ENCODE results near the gene TBC1D7. TPM values are rescaled to one million over a fixed set of nuclear protein-coding genes. Genes with fewer than 3 reads are reported as not detected.

Gene TBC1D7
- total RNA-seq, 2 donors from 2014 or later: 37.7 to 59.0 TPM

GRCh38 chr6:13289789-13290318 is 38.5 kb downstream of the TBC1D7 start:
- no peak for TF ChIP-seq CTCF (conservative IDR thresholded peaks at IDR 0.05)
- H3K9ac ChIP-seq (ENCODE audit: extremely low read depth, low read length, poor library complexity, severe bottlenecking): no peak overlapping the region
- H3K27ac Mint-ChIP-seq: no peak overlapping the region
- 89 to 97% methylated on average over 5 to 9 of the region's 9 CpGs for WGBS, 2 experiments (ENCODE audit: insufficient coverage in 1 of 2, insufficient read length in 1 of 2)
- H3K36me3 Mint-ChIP-seq (ENCODE audit: low read depth): peaks cover 84% of the 10 kb centered on the region
- H3K27ac ChIP-seq (ENCODE audit: low read depth, low read length): peak overlapping the region; percentile 47
- H3K27me3 Mint-ChIP-seq (ENCODE audit: insufficient read depth): no peaks in the 10 kb centered on the region
- H3K9me3 Mint-ChIP-seq: peaks cover 25% of the 10 kb centered on the region
- H3K4me3 ChIP-seq (ENCODE audit: low read length): no peak overlapping the region
- no peak overlapping the region for H3K4me3 Mint-ChIP-seq
- H3K4me1 ChIP-seq (ENCODE audit: control insufficient read depth, insufficient read depth, low read length): no peaks in the 10 kb centered on the region
- peaks cover 87% of the 10 kb centered on the region for H3K36me3 ChIP-seq (ENCODE audit: control insufficient read depth, insufficient read depth, low read length)
- H3K27me3 ChIP-seq (ENCODE audit: control insufficient read depth, insufficient read depth, low read length, poor library complexity, severe bottlenecking): no peaks in the 10 kb centered on the region
- peaks cover 27% of the 10 kb centered on the region for H3K9me3 ChIP-seq (ENCODE audit: control insufficient read depth, low read length)
- DNase-seq: peak; percentile 5
- no peaks in the 10 kb centered on the region for H3K4me1 Mint-ChIP-seq

DNA sequence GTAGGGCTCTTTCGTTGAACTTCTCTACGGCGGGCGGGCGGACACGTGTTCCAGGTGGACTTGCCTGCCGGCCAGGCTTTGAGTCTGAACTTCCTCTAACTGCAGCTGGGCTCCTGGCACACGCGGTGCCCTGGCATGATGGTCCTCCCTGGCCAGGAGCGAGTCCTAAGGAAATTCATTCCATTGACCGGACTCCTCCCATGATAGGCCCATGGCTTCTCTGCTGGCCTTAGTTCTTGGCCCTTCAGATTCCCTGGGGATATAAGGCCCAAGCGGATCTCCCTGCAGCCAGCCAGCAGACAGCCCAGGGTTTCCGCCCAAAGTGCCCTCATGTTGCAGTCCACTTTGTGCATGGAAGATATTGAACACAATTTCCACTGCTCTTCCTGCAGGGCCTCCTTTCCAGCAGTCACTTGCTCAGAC is 39.4 kb downstream of the TBC1D7 start:
- Mint-ChIP-seq H3K27me3 (ENCODE audit: insufficient read depth) (no peaks in the 10 kb centered on the region), H3K9me3 (peaks cover 25% of the 10 kb centered on the region), H3K27ac (no peak overlapping the region), H3K36me3 (ENCODE audit: low read depth) (peaks cover 75% of the 10 kb centered on the region), H3K4me1 (no peaks in the 10 kb centered on the region), H3K4me3 (no peak overlapping the region)
- H3K36me3 ChIP-seq (ENCODE audit: control insufficient read depth, insufficient read depth, low read length): peaks cover 85% of the 10 kb centered on the region
- H3K27ac ChIP-seq (ENCODE audit: low read depth, low read length): no peak overlapping the region
- peak; percentile 38 for DNase-seq
- no peaks in the 10 kb centered on the region for H3K4me1 ChIP-seq (ENCODE audit: control insufficient read depth, insufficient read depth, low read length)
- H3K27me3 ChIP-seq (ENCODE audit: control insufficient read depth, insufficient read depth, low read length, poor library complexity, severe bottlenecking): no peaks in the 10 kb centered on the region
- 85 to 88% methylated on average over 8 to 13 of the region's 13 CpGs for WGBS, 2 experiments (ENCODE audit: insufficient coverage in 1 of 2, insufficient read length in 1 of 2)
- no peak overlapping the region for H3K4me3 ChIP-seq (ENCODE audit: low read length)
- H3K9me3 ChIP-seq (ENCODE audit: control insufficient read depth, low read length): peaks cover 27% of the 10 kb centered on the region
- no peak for TF ChIP-seq CTCF (conservative IDR thresholded peaks at IDR 0.05)
- no peak overlapping the region for H3K9ac ChIP-seq (ENCODE audit: extremely low read depth, low read length, poor library complexity, severe bottlenecking)

DNA sequence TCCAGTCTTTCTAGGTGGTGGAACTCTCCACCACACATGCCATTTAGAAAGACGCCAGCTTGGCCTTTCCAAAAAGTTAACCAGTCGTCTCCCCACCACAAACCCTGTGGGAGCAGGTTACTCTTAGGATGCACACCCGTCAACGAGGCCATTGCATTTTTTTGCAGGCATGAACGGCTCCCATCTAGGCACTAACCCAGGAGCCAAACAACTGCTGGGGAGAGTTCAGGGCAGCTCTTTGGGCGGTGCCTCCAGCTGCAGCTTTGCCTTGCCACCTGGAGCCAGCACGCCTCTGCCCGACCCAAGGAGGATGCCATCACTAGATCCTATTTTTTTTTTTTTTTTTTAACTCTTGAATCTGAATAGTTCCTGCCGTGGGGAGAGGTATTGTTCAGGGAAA is 39.9 kb downstream of the TBC1D7 start:
- peaks cover 72% of the 10 kb centered on the region for H3K36me3 Mint-ChIP-seq (ENCODE audit: low read depth)
- H3K27ac Mint-ChIP-seq: no peak overlapping the region
- H3K9me3 Mint-ChIP-seq: peaks cover 25% of the 10 kb centered on the region
- Histone ChIP-seq H3K27me3 (ENCODE audit: control insufficient read depth, insufficient read depth, low read length, poor library complexity, severe bottlenecking) (no peaks in the 10 kb centered on the region), H3K36me3 (ENCODE audit: control insufficient read depth, insufficient read depth, low read length) (peaks cover 86% of the 10 kb centered on the region), H3K27ac (ENCODE audit: low read depth, low read length) (no peak overlapping the region), H3K9me3 (ENCODE audit: control insufficient read depth, low read length) (peaks cover 27% of the 10 kb centered on the region), H3K4me1 (ENCODE audit: control insufficient read depth, insufficient read depth, low read length) (no peaks in the 10 kb centered on the region), H3K4me3 (ENCODE audit: low read length) (no peak overlapping the region), H3K9ac (ENCODE audit: extremely low read depth, low read length, poor library complexity, severe bottlenecking) (no peak overlapping the region)
- peak; percentile 22 for DNase-seq
- no peak overlapping the region for H3K4me3 Mint-ChIP-seq
- H3K4me1 Mint-ChIP-seq: peaks cover 1% of the 10 kb centered on the region
- TF ChIP-seq CTCF (conservative IDR thresholded peaks at IDR 0.05): no peak
- no peaks in the 10 kb centered on the region for H3K27me3 Mint-ChIP-seq (ENCODE audit: insufficient read depth)
- 92 to 95% methylated on average over 4 to 9 of the region's 9 CpGs for WGBS, 2 experiments (ENCODE audit: insufficient coverage in 1 of 2, insufficient read length in 1 of 2)

Data from endodermal cell (in vitro differentiated cells).